ENCODE data around the gene THBS2.

Gene THBS2

GRCh38 chr6:169232507-169232931, 21.1 kb downstream of the THBS2 start:
- Histone ChIP-seq H3K27ac (replicated peaks) (no peak overlapping the region), H3K4me3 (replicated peaks; ENCODE audit: insufficient read depth, low read length) (no peak overlapping the region), H3K27me3 (ENCODE audit: insufficient read depth, poor library complexity, severe bottlenecking) (no peaks in the 10 kb centered on the region)
- no peak for DNase-seq (ENCODE audit: low read depth in 1 of 2, low spot score in 1 of 2)
- TF ChIP-seq POLR2AphosphoS5 (IDR thresholded peaks at IDR 0.05; ENCODE audit: low read depth) (no peak), SPI1 (IDR thresholded peaks at IDR 0.05; ENCODE audit: borderline replicate concordance, low read depth) (no peak)

- DNase-seq (ENCODE audit: low read depth in 1 of 2, low spot score in 1 of 2), result no peak
- Histone ChIP-seq H3K27ac (replicated peaks) (no peak overlapping the region), H3K4me3 (replicated peaks; ENCODE audit: insufficient read depth, low read length) (no peak overlapping the region), H3K27me3 (ENCODE audit: insufficient read depth, poor library complexity, severe bottlenecking) (no peaks in the 10 kb centered on the region)
- TF ChIP-seq SPI1 (IDR thresholded peaks at IDR 0.05; ENCODE audit: borderline replicate concordance, low read depth) (no peak), POLR2AphosphoS5 (IDR thresholded peaks at IDR 0.05; ENCODE audit: low read depth) (no peak), REST (IDR thresholded peaks at IDR 0.05; ENCODE audit: insufficient replicate concordance, low read depth) (no peak)
These were observed 21.7 kb downstream of the THBS2 start for GRCh38 chr6:169231790-169232506.

GRCh38 chr6:169230946-169231789, 22.5 kb downstream of the THBS2 start:
- H3K4me3 ChIP-seq (replicated peaks; ENCODE audit: insufficient read depth, low read length), result no peak overlapping the region
- DNase-seq (ENCODE audit: low read depth in 1 of 2, low spot score in 1 of 2), result no peak
- TF ChIP-seq, protein P1, sequence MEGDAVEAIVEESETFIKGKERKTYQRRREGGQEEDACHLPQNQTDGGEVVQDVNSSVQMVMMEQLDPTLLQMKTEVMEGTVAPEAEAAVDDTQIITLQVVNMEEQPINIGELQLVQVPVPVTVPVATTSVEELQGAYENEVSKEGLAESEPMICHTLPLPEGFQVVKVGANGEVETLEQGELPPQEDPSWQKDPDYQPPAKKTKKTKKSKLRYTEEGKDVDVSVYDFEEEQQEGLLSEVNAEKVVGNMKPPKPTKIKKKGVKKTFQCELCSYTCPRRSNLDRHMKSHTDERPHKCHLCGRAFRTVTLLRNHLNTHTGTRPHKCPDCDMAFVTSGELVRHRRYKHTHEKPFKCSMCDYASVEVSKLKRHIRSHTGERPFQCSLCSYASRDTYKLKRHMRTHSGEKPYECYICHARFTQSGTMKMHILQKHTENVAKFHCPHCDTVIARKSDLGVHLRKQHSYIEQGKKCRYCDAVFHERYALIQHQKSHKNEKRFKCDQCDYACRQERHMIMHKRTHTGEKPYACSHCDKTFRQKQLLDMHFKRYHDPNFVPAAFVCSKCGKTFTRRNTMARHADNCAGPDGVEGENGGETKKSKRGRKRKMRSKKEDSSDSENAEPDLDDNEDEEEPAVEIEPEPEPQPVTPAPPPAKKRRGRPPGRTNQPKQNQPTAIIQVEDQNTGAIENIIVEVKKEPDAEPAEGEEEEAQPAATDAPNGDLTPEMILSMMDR (IDR thresholded peaks at IDR 0.05; ENCODE audit: insufficient read depth, low read length), result no peak
- no peak for TF ChIP-seq POLR2AphosphoS5 (IDR thresholded peaks at IDR 0.05; ENCODE audit: low read depth)
- TF ChIP-seq REST (IDR thresholded peaks at IDR 0.05; ENCODE audit: insufficient replicate concordance, low read depth), result no peak
- TF ChIP-seq GABPA (IDR thresholded peaks at IDR 0.05; ENCODE audit: low read depth), result no peak
- TF ChIP-seq SPI1 (IDR thresholded peaks at IDR 0.05; ENCODE audit: borderline replicate concordance, low read depth), result no peak
- no peaks in the 10 kb centered on the region for H3K27me3 ChIP-seq (ENCODE audit: insufficient read depth, poor library complexity, severe bottlenecking)
- H3K27ac ChIP-seq (replicated peaks), result no peak overlapping the region

- H3K27ac ChIP-seq (replicated peaks), result no peak overlapping the region
- DNase-seq (ENCODE audit: low read depth in 1 of 2, low spot score in 1 of 2), result no peak
- H3K4me3 ChIP-seq (replicated peaks; ENCODE audit: insufficient read depth, low read length), result no peak overlapping the region
- no peaks in the 10 kb centered on the region for H3K27me3 ChIP-seq (ENCODE audit: insufficient read depth, poor library complexity, severe bottlenecking)
- TF ChIP-seq REST (IDR thresholded peaks at IDR 0.05; ENCODE audit: insufficient replicate concordance, low read depth) (no peak), POLR2AphosphoS5 (IDR thresholded peaks at IDR 0.05; ENCODE audit: low read depth) (no peak), GABPA (IDR thresholded peaks at IDR 0.05; ENCODE audit: low read depth) (no peak)
- TF ChIP-seq, protein P1 (IDR thresholded peaks at IDR 0.05; ENCODE audit: insufficient read depth, low read length), result no peak
These were observed 23.4 kb downstream of the THBS2 start for GRCh38 chr6:169230322-169230665.

All from HL-60 (cell line).